ENCODE data around the gene DCAF4L1. TPM values are rescaled to one million over a fixed set of nuclear protein-coding genes. Genes with fewer than 3 reads are reported as not detected.
A peak's percentile ranks its signal among the peaks of the same experiment; 100 is the strongest.

The DCAF4L1 gene
- polyA plus RNA-seq, 1 donor from 2014 or later = 0.31 TPM

DNA sequence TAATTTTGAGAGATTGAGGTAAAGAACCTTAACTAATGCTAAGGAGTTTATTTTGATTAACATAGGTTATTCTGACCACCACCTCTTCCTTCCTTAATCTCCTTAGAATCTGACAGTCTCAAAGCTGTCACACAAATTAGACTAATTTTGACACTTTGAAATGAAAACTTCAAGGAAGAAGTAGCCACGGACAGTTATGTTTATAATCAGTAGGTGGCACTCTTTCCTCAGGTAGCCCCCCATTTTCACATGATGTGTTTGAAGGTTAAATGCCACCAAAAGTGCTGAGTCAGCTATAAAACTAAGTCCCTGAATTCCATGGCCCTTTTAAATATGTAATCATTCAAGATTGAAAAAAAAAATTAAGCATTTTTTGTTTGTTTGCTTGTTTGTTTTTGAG is 23.9 kb upstream of the DCAF4L1 start:
- peaks cover 6% of the 10 kb centered on the region for H3K36me3 ChIP-seq (ENCODE audit: insufficient read depth, low read length)
- no peaks in the 10 kb centered on the region for H3K27me3 ChIP-seq (ENCODE audit: insufficient read depth, low read depth, low read length)
- H3K9me2 ChIP-seq (ENCODE audit: insufficient read depth, low read length) = no peaks in the 10 kb centered on the region
- TF ChIP-seq, protein P1, sequence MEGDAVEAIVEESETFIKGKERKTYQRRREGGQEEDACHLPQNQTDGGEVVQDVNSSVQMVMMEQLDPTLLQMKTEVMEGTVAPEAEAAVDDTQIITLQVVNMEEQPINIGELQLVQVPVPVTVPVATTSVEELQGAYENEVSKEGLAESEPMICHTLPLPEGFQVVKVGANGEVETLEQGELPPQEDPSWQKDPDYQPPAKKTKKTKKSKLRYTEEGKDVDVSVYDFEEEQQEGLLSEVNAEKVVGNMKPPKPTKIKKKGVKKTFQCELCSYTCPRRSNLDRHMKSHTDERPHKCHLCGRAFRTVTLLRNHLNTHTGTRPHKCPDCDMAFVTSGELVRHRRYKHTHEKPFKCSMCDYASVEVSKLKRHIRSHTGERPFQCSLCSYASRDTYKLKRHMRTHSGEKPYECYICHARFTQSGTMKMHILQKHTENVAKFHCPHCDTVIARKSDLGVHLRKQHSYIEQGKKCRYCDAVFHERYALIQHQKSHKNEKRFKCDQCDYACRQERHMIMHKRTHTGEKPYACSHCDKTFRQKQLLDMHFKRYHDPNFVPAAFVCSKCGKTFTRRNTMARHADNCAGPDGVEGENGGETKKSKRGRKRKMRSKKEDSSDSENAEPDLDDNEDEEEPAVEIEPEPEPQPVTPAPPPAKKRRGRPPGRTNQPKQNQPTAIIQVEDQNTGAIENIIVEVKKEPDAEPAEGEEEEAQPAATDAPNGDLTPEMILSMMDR (IDR thresholded peaks at IDR 0.05; ENCODE audit: poor library complexity, severe bottlenecking) = peak; percentile 62
- TF ChIP-seq RAD21 (conservative IDR thresholded peaks at IDR 0.05) (peak; percentile 58), SMC3 (conservative IDR thresholded peaks at IDR 0.05; ENCODE audit: poor library complexity) (peak; percentile 50), EP300 (conservative IDR thresholded peaks at IDR 0.05; ENCODE audit: poor library complexity, severe bottlenecking) (no peak)
- no peaks in the 10 kb centered on the region for H4K20me1 ChIP-seq (ENCODE audit: insufficient read depth)
- no peak overlapping the region for H3K4me3 ChIP-seq (ENCODE audit: low read length)
- no peaks in the 10 kb centered on the region for H3F3A ChIP-seq (ENCODE audit: insufficient read depth, low read length, poor library complexity, severe bottlenecking)
- H3K27ac ChIP-seq (ENCODE audit: low read length) = no peak overlapping the region
- no peak overlapping the region for H3K9ac ChIP-seq (ENCODE audit: low read length)
- H3K4me2 ChIP-seq (ENCODE audit: low read length) = no peak overlapping the region
- no peaks in the 10 kb centered on the region for H3K79me2 ChIP-seq (replicated peaks; ENCODE audit: insufficient read depth, low read length)
- H3K9me3 ChIP-seq (ENCODE audit: low read length) = no peaks in the 10 kb centered on the region
- H2AFZ ChIP-seq (ENCODE audit: low read depth, low read length) = no peak overlapping the region

DNA sequence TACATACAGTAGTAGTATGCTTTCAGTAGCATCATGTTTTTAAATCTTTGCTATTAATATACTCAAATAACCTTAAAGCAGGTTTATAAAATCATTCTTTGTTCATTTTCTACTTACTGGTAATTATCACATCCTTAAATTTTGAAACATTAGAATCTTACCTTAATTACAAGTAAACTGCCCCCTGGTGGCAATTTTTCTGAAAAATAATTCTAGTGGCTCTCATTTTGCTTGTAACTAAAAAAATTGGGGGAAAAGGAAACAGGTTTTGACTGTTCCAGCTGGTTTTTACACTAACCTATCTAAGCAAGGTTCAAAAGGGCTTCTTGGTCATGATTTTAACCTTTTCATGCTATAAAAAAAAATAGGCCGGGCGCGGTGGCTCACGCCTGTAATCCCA is 18.5 kb upstream of the DCAF4L1 start:
- Histone ChIP-seq H3K9ac (ENCODE audit: low read length) (no peak overlapping the region), H3F3A (ENCODE audit: insufficient read depth, low read length, poor library complexity, severe bottlenecking) (no peaks in the 10 kb centered on the region), H3K27ac (ENCODE audit: low read length) (no peak overlapping the region), H3K4me2 (ENCODE audit: low read length) (no peak overlapping the region), H3K9me3 (ENCODE audit: low read length) (no peaks in the 10 kb centered on the region), H4K20me1 (ENCODE audit: insufficient read depth) (no peaks in the 10 kb centered on the region), H3K36me3 (ENCODE audit: insufficient read depth, low read length) (no peaks in the 10 kb centered on the region), H3K27me3 (ENCODE audit: insufficient read depth, low read depth, low read length) (no peaks in the 10 kb centered on the region), H3K79me2 (replicated peaks; ENCODE audit: insufficient read depth, low read length) (no peaks in the 10 kb centered on the region), H2AFZ (ENCODE audit: low read depth, low read length) (no peak overlapping the region), H3K4me3 (ENCODE audit: low read length) (no peak overlapping the region), H3K9me2 (ENCODE audit: insufficient read depth, low read length) (no peaks in the 10 kb centered on the region)
- TF ChIP-seq MXI1 (conservative IDR thresholded peaks at IDR 0.05; ENCODE audit: poor library complexity, severe bottlenecking) = no peak
- TF ChIP-seq, protein P1 (IDR thresholded peaks at IDR 0.05; ENCODE audit: poor library complexity, severe bottlenecking) = peak; percentile 27
- no peak for TF ChIP-seq EP300 (conservative IDR thresholded peaks at IDR 0.05; ENCODE audit: poor library complexity, severe bottlenecking)
- TF ChIP-seq, protein P2, sequence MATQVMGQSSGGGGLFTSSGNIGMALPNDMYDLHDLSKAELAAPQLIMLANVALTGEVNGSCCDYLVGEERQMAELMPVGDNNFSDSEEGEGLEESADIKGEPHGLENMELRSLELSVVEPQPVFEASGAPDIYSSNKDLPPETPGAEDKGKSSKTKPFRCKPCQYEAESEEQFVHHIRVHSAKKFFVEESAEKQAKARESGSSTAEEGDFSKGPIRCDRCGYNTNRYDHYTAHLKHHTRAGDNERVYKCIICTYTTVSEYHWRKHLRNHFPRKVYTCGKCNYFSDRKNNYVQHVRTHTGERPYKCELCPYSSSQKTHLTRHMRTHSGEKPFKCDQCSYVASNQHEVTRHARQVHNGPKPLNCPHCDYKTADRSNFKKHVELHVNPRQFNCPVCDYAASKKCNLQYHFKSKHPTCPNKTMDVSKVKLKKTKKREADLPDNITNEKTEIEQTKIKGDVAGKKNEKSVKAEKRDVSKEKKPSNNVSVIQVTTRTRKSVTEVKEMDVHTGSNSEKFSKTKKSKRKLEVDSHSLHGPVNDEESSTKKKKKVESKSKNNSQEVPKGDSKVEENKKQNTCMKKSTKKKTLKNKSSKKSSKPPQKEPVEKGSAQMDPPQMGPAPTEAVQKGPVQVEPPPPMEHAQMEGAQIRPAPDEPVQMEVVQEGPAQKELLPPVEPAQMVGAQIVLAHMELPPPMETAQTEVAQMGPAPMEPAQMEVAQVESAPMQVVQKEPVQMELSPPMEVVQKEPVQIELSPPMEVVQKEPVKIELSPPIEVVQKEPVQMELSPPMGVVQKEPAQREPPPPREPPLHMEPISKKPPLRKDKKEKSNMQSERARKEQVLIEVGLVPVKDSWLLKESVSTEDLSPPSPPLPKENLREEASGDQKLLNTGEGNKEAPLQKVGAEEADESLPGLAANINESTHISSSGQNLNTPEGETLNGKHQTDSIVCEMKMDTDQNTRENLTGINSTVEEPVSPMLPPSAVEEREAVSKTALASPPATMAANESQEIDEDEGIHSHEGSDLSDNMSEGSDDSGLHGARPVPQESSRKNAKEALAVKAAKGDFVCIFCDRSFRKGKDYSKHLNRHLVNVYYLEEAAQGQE (IDR thresholded peaks at IDR 0.05; ENCODE audit: borderline replicate concordance) = no peak
- TF ChIP-seq TAF1 (IDR thresholded peaks at IDR 0.05; ENCODE audit: low read depth) = no peak

Data from neural cell (in vitro differentiated cells).